DOHH2 (cell line): ENCODE data around the gene KAT2A.

Experiments used
- H3F3A ChIP-seq: fragments of 200-600 bp; sonication (generic), shearing (Covaris generic); 2 replicates; pipeline ENCODE4 v1.6.0; 2016; ENCODE audit warnings: antibody characterized with exemption, mild to moderate bottlenecking; ENCODE audit not compliant: control insufficient read depth, insufficient read depth
- H3K27ac ChIP-seq: fragments of 200-600 bp; sonication (generic); 2 replicates; pipeline ENCODE4 v1.5.1; 2014; ENCODE audit warnings: low read depth, mild to moderate bottlenecking, low read length, moderate library complexity
- H3K27me3 ChIP-seq: fragments of 200-600 bp; sonication (generic); 2 replicates; pipeline ENCODE4 v1.6.1; 2014; ENCODE audit warnings: mild to moderate bottlenecking, low read length, mixed read lengths; ENCODE audit not compliant: control insufficient read depth
- H3K36me3 ChIP-seq: fragments of 200-600 bp; sonication (generic); 2 replicates; pipeline ENCODE4 v1.6.1; 2014; ENCODE audit warnings: mild to moderate bottlenecking, low read length, moderate library complexity, mixed read lengths; ENCODE audit not compliant: control insufficient read depth
- H3K4me1 ChIP-seq: fragments of 200-600 bp; sonication (generic); 2 replicates; pipeline ENCODE4 v1.6.1; 2014; ENCODE audit warnings: mild to moderate bottlenecking, low read length, mixed read lengths; ENCODE audit not compliant: control insufficient read depth
- H3K4me2 ChIP-seq: fragments of 200-600 bp; sonication (generic); 2 replicates; pipeline ENCODE4 v1.6.0; 2014; ENCODE audit warnings: mild to moderate bottlenecking, low read length, moderate library complexity
- H3K4me3 ChIP-seq: fragments of 200-600 bp; sonication (generic); 2 replicates; pipeline ENCODE4 v1.5.1; 2014; ENCODE audit warnings: mild to moderate bottlenecking, low read length, mixed read lengths
- H3K79me2 ChIP-seq: fragments of 200-600 bp; sonication (generic); 2 replicates; pipeline ENCODE4 v1.6.1; 2014; ENCODE audit warnings: mild to moderate bottlenecking, low read length, mixed read lengths; ENCODE audit not compliant: control insufficient read depth
- H3K9me2 ChIP-seq: fragments of 200-600 bp; sonication (generic); replicated peaks from 2 replicates; pipeline ENCODE4 v1.6.1; 2014; ENCODE audit warnings: mild to moderate bottlenecking, low read length, mixed read lengths; ENCODE audit not compliant: control insufficient read depth
- H3K9me3 ChIP-seq: fragments of 200-600 bp; sonication (generic); 2 replicates; pipeline ENCODE4 v1.6.1; 2014; ENCODE audit warnings: antibody characterized with exemption, low read length, mixed read lengths; ENCODE audit not compliant: control insufficient read depth, insufficient read depth
- H4K20me1 ChIP-seq: fragments of 200-600 bp; sonication (generic); 2 replicates; pipeline ENCODE4 v1.6.0; 2014; ENCODE audit warnings: low read depth, mild to moderate bottlenecking, antibody characterized with exemption, low read length, moderate library complexity; ENCODE audit not compliant: control insufficient read depth, insufficient read depth
- CTCF ChIP-seq: fragments of 200-600 bp; sonication (generic); IDR thresholded peaks from one replicate; pipeline ENCODE4 v1.5.1; 2014; ENCODE audit warnings: antibody characterized with exemption, mild to moderate bottlenecking, low read depth, low read length; ENCODE audit not compliant: poor library complexity, severe bottlenecking
- EZH2phosphoT487 ChIP-seq: fragments of 200-600 bp; sonication (generic); IDR thresholded peaks from 2 replicates; pipeline ENCODE4 v1.6.1; 2017; ENCODE audit warnings: borderline replicate concordance, mild to moderate bottlenecking, antibody characterized with exemption, low read length, moderate library complexity, mixed read lengths

The KAT2A gene

GRCh38 chr17:42135664-42136653, 14.8 kb upstream of the KAT2A start:
- Histone ChIP-seq H4K20me1 (peaks cover 28% of the 10 kb centered on the region), H3K4me3 (peak overlapping the region; percentile 30), H3K9me3 (no peaks in the 10 kb centered on the region), H3K9me2 (no peaks in the 10 kb centered on the region), H3K36me3 (peaks cover 45% of the 10 kb centered on the region), H3K27me3 (no peaks in the 10 kb centered on the region), H3K27ac (peak overlapping the region; percentile 29), H3K79me2 (peaks cover 91% of the 10 kb centered on the region), H3K4me2 (peak overlapping the region; percentile 56), H3F3A (peaks cover 24% of the 10 kb centered on the region), H3K4me1 (peaks cover 73% of the 10 kb centered on the region)
- TF ChIP-seq CTCF (no peak), EZH2phosphoT487 (no peak)

GRCh38 chr17:42135151-42135550, 14.0 kb upstream of the KAT2A start:
- Histone ChIP-seq H4K20me1 (peaks cover 28% of the 10 kb centered on the region), H3K27ac (peak overlapping the region; percentile 29)
- TF ChIP-seq CTCF (no peak), EZH2phosphoT487 (no peak)

GRCh38 chr17:42133461-42134041, 12.4 kb upstream of the KAT2A start:
- Histone ChIP-seq H3K9me2 (no peaks in the 10 kb centered on the region), H3K4me1 (peaks cover 70% of the 10 kb centered on the region), H3F3A (peaks cover 24% of the 10 kb centered on the region), H3K4me2 (peak overlapping the region; percentile 87), H3K9me3 (no peaks in the 10 kb centered on the region), H3K79me2 (peaks cover 73% of the 10 kb centered on the region), H3K27ac (peak overlapping the region; percentile 82), H4K20me1 (peaks cover 28% of the 10 kb centered on the region), H3K27me3 (no peaks in the 10 kb centered on the region), H3K36me3 (peaks cover 67% of the 10 kb centered on the region), H3K4me3 (peak overlapping the region; percentile 50)
- TF ChIP-seq EZH2phosphoT487 (no peak), CTCF (no peak)

More at GRCh38 chr17:42135151-42135550, 14.0 kb upstream of the KAT2A start:
- Histone ChIP-seq H3K9me3 (no peaks in the 10 kb centered on the region), H3K4me3 (no peak overlapping the region), H3K27me3 (no peaks in the 10 kb centered on the region), H3F3A (peaks cover 24% of the 10 kb centered on the region), H3K4me2 (peak overlapping the region; percentile 56), H3K79me2 (peaks cover 89% of the 10 kb centered on the region), H3K9me2 (no peaks in the 10 kb centered on the region), H3K36me3 (peaks cover 51% of the 10 kb centered on the region), H3K4me1 (peaks cover 73% of the 10 kb centered on the region)
